GM21360 (cell line): Measurements from ENCODE around the gene ELL3.
"Not testable (repeated sequence)": the region's sequence is repeated elsewhere in the genome, so short reads cannot be mapped to it uniquely, and the experiment has no call there.

Experiments
- ATAC-seq: cut with Tn5 transposase; IDR thresholded peaks from one replicate; pipeline ENCODE4 v1.9.1; 2021; ENCODE audit warnings: mild to moderate bottlenecking, moderate library complexity; ENCODE audit not compliant: unreplicated experiment

Gene ELL3

GRCh38 chr15:43776718-43777266, at the start of gene ELL3:
Gene ELL3, minus strand, starts transcription at chr15:43776966. Its CDS starts 65 bp downstream, at chr15:43776901.
- ATAC-seq = peak; percentile 31

GRCh38 chr15:43826029-43826507, 49.3 kb upstream of the ELL3 start:
- ATAC-seq = no peak

- not testable (repeated sequence) for ATAC-seq
Observed at GRCh38 chr15:43825305-43825704, 48.5 kb upstream of the ELL3 start.

GRCh38 chr15:43824302-43825246, 47.8 kb upstream of the ELL3 start, which contains the start of gene MFAP1:
Gene MFAP1, minus strand, starts transcription at chr15:43824690. Its CDS starts 121 bp downstream, at chr15:43824569.
- ATAC-seq = no peak

GRCh38 chr15:43821505-43821904, 44.7 kb upstream of the ELL3 start:
- ATAC-seq = no peak

GRCh38 chr15:43815064-43815463, 38.3 kb upstream of the ELL3 start:
- ATAC-seq = not testable (repeated sequence)

- no peak for ATAC-seq
Observed at GRCh38 chr15:43808960-43809678, 32.4 kb upstream of the ELL3 start.

- ATAC-seq = no peak
Observed at GRCh38 chr15:43808435-43808950, 31.7 kb upstream of the ELL3 start.

GRCh38 chr15:43802676-43803075, 25.9 kb upstream of the ELL3 start:
- not testable (repeated sequence) for ATAC-seq

- ATAC-seq = peak; percentile 59
Observed at GRCh38 chr15:43800286-43801141, 23.7 kb upstream of the ELL3 start, which contains the start of gene HYPK. Gene HYPK, plus strand, starts transcription at chr15:43800599. Its CDS starts 24 bp downstream, at chr15:43800623.

GRCh38 chr15:43799945-43800285, 23.1 kb upstream of the ELL3 start, which contains the start of gene SERINC4:
Gene SERINC4, minus strand, starts transcription at chr15:43800220. Its CDS starts 234 bp downstream, at chr15:43799986.
- ATAC-seq = no peak

- ATAC-seq = no peak
Observed at GRCh38 chr15:43799209-43799944, 22.6 kb upstream of the ELL3 start.

- no peak for ATAC-seq
Observed at GRCh38 chr15:43796566-43796965, 19.8 kb upstream of the ELL3 start.

GRCh38 chr15:43795997-43796396, 19.2 kb upstream of the ELL3 start:
- ATAC-seq = no peak

- no peak for ATAC-seq
Observed at GRCh38 chr15:43795197-43795596, 18.4 kb upstream of the ELL3 start.

- no peak for ATAC-seq
Observed at GRCh38 chr15:43794269-43795037, 17.7 kb upstream of the ELL3 start.

- no peak for ATAC-seq
Observed at GRCh38 chr15:43793647-43794046, 16.9 kb upstream of the ELL3 start.

GRCh38 chr15:43792761-43793476, 16.2 kb upstream of the ELL3 start:
- ATAC-seq = no peak
